GM18508 (cell line): Measurements from ENCODE around the gene CADPS.

Experiments
- ATAC-seq: cut with Tn5 transposase; IDR thresholded peaks from one replicate; pipeline ENCODE4 v1.9.1; 2021; ENCODE audit warnings: moderate number of reproducible peaks; ENCODE audit not compliant: insufficient read depth, unreplicated experiment

CADPS gene

GRCh38 chr3:62873761-62874710 is 1.2 kb downstream of the CADPS start:
- ATAC-seq, result no peak

GRCh38 chr3:62873451-62873760 is 1.8 kb downstream of the CADPS start:
- no peak for ATAC-seq

GRCh38 chr3:62872318-62872717 is 2.9 kb downstream of the CADPS start:
- no peak for ATAC-seq

GRCh38 chr3:62870321-62870720 is 4.9 kb downstream of the CADPS start:
- ATAC-seq, result no peak

GRCh38 chr3:62863648-62864047 is 11.6 kb downstream of the CADPS start:
- ATAC-seq, result no peak

- no peak for ATAC-seq
Measured at GRCh38 chr3:62859203-62859791, 15.9 kb downstream of the CADPS start.

GRCh38 chr3:62845996-62846395 is 29.2 kb downstream of the CADPS start:
- ATAC-seq, result no peak

GRCh38 chr3:62843508-62843907 is 31.7 kb downstream of the CADPS start:
- ATAC-seq, result no peak

- no peak for ATAC-seq
Measured at GRCh38 chr3:62839748-62840147, 35.5 kb downstream of the CADPS start.

GRCh38 chr3:62837145-62837787 is 38.0 kb downstream of the CADPS start:
- no peak for ATAC-seq

- peak; percentile 75 for ATAC-seq
Measured at GRCh38 chr3:62835554-62836236, 39.5 kb downstream of the CADPS start.

GRCh38 chr3:62833538-62833937 is 41.7 kb downstream of the CADPS start:
- ATAC-seq, result no peak

- ATAC-seq, result no peak
Measured at GRCh38 chr3:62832553-62832952, 42.7 kb downstream of the CADPS start.

GRCh38 chr3:62830727-62831322 is 44.4 kb downstream of the CADPS start:
- ATAC-seq, result no peak

- ATAC-seq, result no peak
Measured at GRCh38 chr3:62827550-62827949, 47.7 kb downstream of the CADPS start.

- no peak for ATAC-seq
Measured at GRCh38 chr3:62824965-62825592, 50.1 kb downstream of the CADPS start.

- ATAC-seq, result no peak
Measured at GRCh38 chr3:62823461-62824050, 51.7 kb downstream of the CADPS start.

- ATAC-seq, result no peak
Measured at GRCh38 chr3:62822905-62823304, 52.3 kb downstream of the CADPS start.

- ATAC-seq, result peak; percentile 85
Measured at GRCh38 chr3:62818347-62818746, 56.9 kb downstream of the CADPS start.

- no peak for ATAC-seq
Measured at GRCh38 chr3:62817678-62818077, 57.5 kb downstream of the CADPS start.
